GM19397 (cell line): Measurements from ENCODE around the gene UGGT1.

Experiments
- ATAC-seq: cut with Tn5 transposase; IDR thresholded peaks from one replicate; pipeline ENCODE4 v1.9.1; 2021; ENCODE audit warnings: mild to moderate bottlenecking, moderate library complexity; ENCODE audit not compliant: unreplicated experiment

UGGT1 gene

DNA sequence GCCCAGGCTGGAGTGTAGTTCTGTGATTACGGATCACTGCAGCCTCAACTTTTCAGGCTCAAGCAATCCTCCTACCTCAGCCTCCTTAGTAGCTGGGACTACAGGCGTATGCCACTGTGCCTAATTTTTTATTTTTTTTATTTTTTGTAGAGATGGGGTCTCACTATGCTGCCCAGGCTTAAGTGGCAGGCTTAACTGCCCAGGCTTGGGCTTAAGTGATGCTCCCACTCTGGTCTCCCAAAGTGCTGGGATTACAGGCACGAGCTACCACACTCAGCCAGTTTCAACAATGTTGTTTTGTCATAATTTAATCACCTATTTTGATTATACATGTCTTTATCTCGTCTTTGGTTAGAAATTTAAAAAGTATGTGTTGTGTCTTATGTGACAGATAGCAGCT lies 18.2 kb downstream of the UGGT1 start:
- no peak for ATAC-seq

- ATAC-seq = no peak
These were observed 25.1 kb downstream of the UGGT1 start for GRCh38 chr2:128115921-128116623.

- ATAC-seq = no peak
These were observed 43.6 kb downstream of the UGGT1 start for GRCh38 chr2:128134573-128134972.

DNA sequence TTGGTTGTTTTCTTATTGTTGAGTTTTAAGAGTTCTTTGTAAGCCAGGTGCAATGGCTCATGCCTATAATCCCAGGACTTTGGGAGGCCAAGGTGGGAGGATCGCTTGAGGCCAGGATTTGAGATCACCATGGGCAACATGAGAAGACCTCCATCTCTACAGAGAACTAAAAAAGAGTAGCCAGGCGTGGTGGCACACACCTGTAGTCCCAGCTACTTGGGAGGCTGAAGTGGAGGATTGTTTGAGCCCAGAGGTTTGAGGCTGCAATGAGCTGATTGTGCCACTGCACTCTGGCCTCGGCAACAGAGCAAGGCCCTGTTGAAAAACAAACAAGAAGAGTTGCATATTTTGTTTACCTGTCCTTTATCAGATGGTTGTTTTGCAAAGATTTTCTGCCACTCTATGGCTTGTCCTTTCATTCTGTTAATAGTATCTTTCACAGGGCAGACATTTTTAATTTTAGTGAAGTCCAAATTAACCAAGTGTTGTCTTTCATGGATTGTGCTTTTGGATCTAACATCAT lies 46.2 kb downstream of the UGGT1 start:
- no peak for ATAC-seq

DNA sequence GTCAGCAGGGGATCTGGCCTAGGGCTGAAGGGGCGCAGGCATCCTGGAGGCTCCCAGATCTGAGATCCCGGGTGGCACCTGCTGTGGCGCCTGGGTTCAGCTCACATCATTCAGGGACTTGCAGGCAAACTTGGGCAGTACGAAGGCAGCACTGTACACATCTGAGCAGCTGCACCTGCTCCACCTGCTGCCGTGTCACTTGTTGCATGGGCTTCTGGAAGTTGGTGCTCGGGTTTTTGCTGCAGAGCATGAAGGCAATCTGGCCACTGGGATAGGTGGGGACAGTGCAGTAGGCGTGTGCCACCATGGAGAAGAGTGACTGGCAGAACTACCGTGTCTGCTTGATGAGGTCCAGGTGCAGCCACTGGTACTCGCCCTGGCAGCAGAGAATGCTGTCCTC lies 48.6 kb downstream of the UGGT1 start:
- no peak for ATAC-seq

DNA sequence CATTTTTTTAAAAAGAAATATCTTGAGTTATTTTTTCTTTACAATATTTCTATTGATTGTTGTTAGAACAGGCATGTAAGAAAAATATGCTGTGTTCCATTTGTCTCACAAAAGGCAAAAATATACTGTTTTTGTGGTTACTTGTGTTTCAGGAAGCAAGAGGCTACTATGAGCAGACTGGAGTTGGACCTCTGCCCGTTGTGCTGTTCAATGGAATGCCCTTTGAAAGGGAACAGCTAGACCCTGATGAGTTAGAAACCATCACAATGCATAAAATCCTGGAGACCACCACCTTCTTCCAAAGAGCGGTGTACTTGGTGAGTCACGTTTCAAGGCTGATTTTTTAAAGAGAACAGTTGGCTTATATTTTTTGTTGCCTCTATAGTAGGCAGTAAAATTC lies 54.7 kb downstream of the UGGT1 start:
- no peak for ATAC-seq

- ATAC-seq = no peak
These were observed 62.8 kb downstream of the UGGT1 start for GRCh38 chr2:128153786-128154185.

DNA sequence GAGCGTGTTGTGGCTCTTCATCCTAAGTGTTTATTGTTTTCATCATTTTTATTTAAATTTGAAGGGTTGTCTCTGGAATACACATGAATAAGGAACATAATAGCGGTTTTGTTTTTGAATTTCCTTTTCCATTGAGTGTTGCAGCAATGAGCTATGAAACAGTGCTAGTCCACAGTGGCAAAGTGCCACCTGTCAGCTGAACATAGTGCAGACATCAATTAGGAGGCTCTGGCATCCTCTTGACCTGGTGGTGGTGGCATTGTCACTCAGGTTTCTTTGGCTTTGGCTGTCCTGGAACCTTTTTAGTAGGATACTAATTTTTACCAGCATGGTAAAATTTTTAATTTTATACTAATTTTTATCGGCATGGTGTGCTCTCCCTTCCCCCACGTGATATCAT lies 63.2 kb downstream of the UGGT1 start:
- no peak for ATAC-seq

GRCh38 chr2:128155970-128156369 lies 65.0 kb downstream of the UGGT1 start:
- ATAC-seq = no peak

DNA sequence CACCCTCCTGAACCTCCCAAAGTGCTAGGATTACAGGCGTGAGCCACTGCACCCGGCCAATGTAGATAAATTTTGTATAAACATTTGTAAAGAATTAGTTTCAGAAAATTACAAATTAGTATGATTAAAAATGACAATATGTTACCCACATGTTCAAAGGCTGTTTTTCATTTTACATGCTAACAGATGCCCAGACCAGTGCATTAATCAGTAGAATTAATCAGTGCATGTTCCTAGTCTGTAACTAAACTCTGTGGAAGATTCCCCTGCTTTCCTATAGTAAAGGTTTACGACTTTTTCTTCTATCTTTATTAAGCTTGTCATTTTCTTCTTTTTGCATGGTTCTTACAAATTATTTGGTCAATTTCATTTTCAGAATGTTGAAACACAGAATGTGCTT lies 65.8 kb downstream of the UGGT1 start:
- ATAC-seq = no peak

DNA sequence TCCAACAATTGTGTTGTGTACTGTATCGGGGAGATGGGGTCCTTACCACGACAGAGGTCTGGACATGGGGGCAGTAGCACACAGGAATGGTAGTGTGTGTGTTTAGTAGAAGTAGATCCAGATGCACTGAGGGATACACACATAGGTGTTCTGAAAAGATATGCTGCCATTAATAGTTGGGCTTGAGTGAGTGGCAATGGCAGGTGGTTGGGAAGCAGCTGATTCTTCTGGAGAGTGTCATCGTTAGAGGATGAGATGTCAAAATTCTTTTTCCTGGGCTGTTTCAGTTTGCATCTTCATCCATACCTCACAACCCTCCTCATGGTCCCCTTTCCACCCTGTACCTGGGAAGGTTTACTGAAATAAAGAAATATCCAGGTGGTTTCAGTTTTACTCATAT lies 66.6 kb downstream of the UGGT1 start:
- no peak for ATAC-seq

DNA sequence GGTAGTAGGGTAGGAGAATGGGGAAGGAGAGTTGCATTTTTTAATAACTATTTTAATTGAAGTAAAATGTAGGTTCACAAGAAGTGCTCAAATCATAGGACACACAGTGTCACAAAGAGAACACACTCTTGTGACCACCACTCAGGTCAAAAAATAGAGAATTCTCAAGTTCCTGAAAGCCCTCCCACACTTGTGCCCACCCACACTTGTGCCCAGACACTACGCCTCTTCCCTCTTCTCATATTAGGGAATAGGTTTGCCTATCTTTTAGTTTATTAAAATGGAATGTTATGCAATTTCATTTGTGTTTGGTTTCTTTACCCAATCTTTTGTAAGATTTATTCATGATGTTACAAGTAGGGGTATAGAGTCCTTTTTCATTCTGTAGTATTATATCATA lies 67.2 kb downstream of the UGGT1 start:
- ATAC-seq = no peak

GRCh38 chr2:128159437-128159836 lies 68.4 kb downstream of the UGGT1 start:
- no peak for ATAC-seq

DNA sequence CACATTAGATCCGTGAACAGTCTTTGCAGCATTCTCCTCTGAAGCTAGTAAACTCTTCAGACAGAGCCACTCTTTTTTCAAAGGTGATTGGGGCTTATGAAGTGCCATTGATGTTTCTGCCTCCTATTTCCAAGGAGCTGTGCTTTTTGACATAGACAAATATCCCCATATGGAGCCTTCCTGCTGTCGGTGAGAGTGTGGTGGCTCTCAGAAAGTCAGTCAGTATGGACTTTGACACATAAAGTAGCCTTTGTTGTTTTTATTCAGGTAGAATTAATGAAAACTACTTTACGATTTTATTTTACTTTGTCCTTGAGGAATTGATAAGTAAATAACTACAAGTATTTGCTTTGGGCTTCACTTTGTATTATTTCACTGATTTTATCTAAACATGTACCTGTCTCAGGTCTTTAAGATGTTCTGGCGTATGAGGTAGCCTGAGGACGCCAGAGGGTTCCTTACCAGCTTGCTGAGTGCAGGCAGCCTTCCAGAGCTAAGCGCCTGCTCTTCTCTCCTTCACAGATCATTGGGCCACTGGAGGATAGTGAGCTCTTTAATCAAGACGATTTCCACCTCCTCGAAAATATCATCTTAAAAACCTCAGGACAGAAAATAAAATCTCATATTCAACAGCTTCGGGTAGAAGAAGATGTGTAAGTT lies 69.7 kb downstream of the UGGT1 start:
- ATAC-seq = no peak

DNA sequence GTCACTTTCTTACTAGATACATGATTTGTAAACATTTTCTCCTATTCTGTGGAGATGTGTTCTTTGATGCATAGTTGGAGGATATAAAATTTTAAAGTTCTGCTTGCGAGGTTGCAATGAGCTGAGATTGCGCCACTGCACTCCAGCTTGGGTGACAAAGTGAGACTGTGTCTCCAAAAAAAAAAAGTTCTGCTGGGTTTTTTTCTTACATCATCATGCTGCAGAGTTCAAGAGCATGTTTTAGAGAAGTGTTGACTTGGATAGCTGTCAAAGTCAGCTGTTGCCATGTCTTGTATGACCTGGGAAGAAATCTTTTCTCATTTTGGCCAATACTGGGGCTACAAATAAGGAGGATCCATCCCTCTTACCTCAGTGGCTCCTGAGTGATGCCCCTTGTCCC lies 71.3 kb downstream of the UGGT1 start:
- no peak for ATAC-seq

DNA sequence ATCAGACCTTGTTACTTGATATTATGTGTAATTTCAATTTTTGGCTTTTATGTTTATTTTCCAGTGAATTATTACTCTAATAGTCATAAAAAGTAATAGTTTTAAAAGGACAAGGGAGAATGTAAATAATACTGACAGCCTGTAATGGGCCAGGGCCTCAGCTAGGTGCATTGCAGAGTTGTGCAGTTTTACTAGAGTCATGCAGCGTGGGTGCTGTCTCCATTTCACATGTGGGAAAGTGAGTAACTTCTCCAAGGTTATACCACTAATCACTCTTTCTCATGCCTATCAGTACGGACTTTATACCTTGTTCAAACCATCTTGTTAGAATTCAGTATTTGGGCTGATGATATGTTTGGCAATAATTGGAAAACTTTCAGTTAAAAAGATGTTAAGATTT lies 73.3 kb downstream of the UGGT1 start:
- no peak for ATAC-seq

DNA sequence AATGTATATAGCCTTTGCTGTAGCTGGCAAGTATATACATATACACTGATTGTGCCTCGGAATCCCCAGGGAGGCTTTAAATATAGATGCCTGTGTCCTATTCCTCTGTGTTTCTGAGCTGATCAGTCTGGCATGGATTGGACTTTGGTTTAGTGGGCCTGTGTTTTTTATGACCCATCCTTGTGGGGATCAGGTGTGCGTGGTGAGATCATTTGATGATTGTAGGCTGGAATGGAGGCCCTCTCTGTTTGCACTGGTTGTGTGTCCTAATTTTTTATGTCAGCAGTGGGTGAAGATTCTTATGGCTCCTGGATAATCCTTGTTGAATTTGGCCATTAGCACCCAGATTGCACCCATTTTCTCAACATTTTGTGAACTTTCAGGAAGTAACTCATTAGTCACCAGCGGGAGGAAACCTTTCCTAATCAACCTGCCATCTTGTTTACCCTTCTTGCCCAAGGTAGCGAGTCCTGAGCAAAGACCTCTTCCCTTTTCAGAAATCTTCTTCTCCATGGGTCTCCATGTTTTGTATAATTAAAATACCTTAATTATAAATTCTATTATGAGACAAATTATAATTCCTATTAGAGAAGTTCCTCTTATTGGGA lies 75.8 kb downstream of the UGGT1 start:
- ATAC-seq = no peak

GRCh38 chr2:128169094-128169493 lies 78.1 kb downstream of the UGGT1 start:
- no peak for ATAC-seq

GRCh38 chr2:128169497-128169896 lies 78.5 kb downstream of the UGGT1 start:
- ATAC-seq = no peak

DNA sequence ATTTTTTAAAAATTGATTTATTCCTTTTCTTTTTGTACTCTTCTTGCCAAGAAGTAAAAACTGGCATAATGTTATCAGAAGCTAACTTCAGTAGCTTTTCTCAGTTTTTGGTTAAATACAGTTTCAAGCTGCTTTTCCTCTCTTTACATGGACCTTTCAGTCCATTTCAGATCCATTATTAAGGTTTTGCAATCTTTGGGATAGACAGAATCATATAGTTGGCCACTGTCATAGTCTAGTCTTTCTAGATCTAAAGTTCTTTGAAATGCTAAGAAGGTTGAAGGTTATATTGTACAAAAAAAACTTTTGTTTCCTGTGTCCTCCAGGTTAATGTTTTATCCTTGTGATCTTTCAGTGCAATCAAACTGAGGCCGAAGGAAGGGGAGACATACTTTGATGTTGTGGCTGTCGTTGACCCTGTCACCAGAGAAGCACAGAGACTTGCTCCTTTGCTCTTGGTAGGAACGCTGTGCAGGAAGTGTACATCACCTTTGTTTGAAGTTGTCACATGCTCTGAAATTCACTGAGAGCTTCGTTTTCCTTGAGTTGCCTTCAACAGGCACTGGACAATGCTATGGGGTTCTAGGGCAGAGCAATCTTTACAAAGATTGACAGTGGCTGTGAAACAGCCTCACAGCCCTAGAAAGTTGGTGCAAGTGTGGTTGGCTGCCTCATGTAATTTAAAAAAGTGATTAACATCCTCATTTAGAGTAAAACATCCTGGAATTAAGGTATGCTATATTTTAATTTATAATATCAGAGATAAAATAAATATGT lies 79.1 kb downstream of the UGGT1 start:
- no peak for ATAC-seq

DNA sequence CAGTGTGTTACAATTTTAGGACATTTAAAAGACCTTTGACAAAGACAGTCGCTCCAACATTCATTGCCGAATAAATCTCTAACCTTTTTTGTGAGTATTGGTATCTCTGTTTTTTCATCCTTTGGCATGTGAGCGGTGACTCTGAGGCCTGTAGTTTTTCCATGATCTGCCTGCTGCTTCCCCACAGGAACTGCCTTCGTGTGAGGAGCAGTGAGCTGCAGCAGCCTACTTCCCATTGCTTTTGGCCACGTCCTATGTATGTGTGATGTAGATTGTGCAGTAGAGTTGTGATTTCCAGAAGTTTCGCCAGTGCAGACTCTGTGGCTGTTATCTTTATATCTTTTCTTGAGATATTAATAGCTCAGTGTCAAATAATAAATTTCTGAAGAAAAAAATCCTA lies 79.8 kb downstream of the UGGT1 start:
- no peak for ATAC-seq
